ENCODE results near the gene ERGIC1.
A peak's percentile ranks its signal among the peaks of the same experiment; 100 is the strongest.
"Not testable (repeated sequence)": the region's sequence is repeated elsewhere in the genome, so short reads cannot be mapped to it uniquely, and the experiment has no call there.

The ERGIC1 gene

GRCh38 chr5:172833686-172834414, at the start of gene ERGIC1:
TSS of gene ERGIC1 (plus strand) at chr5:172834251. CDS start at chr5:172834414, 163 bp downstream.
- DNase-seq = peak; percentile 21

GRCh38 chr5:172785429-172786088, 48.5 kb upstream of the ERGIC1 start:
- no peak for DNase-seq

GRCh38 chr5:172786736-172787462, 47.2 kb upstream of the ERGIC1 start:
- no peak for DNase-seq

GRCh38 chr5:172787538-172787937, 46.5 kb upstream of the ERGIC1 start:
- not testable (repeated sequence) for DNase-seq

- no peak for DNase-seq
Observed at GRCh38 chr5:172788771-172789686, 45.0 kb upstream of the ERGIC1 start.

- DNase-seq = no peak
Observed at GRCh38 chr5:172789687-172790495, 44.2 kb upstream of the ERGIC1 start.

GRCh38 chr5:172790496-172790889, 43.6 kb upstream of the ERGIC1 start:
- DNase-seq = no peak

GRCh38 chr5:172791286-172791685, 42.8 kb upstream of the ERGIC1 start:
- no peak for DNase-seq

GRCh38 chr5:172791726-172792445, 42.2 kb upstream of the ERGIC1 start:
- DNase-seq = no peak

GRCh38 chr5:172792701-172793570, 41.1 kb upstream of the ERGIC1 start:
- no peak for DNase-seq

GRCh38 chr5:172793577-172794488, 40.2 kb upstream of the ERGIC1 start:
- DNase-seq = no peak

- DNase-seq = peak; percentile 89
Observed at GRCh38 chr5:172795318-172795977, 38.6 kb upstream of the ERGIC1 start.

- no peak for DNase-seq
Observed at GRCh38 chr5:172796306-172796705, 37.7 kb upstream of the ERGIC1 start.

GRCh38 chr5:172797771-172798191, 36.3 kb upstream of the ERGIC1 start:
- DNase-seq = no peak

- no peak for DNase-seq
Observed at GRCh38 chr5:172798422-172799215, 35.4 kb upstream of the ERGIC1 start.

GRCh38 chr5:172799416-172799815, 34.6 kb upstream of the ERGIC1 start:
- no peak for DNase-seq

- no peak for DNase-seq
Observed at GRCh38 chr5:172800088-172800551, 33.9 kb upstream of the ERGIC1 start.

All from NCI-H446 treated with DMSO at 0.1 percent for 48 hours (cell line).